Measurements from ENCODE around the gene TAMALIN. TPM values are rescaled to one million over a fixed set of nuclear protein-coding genes. Genes with fewer than 3 reads are reported as not detected.

The TAMALIN gene
- total RNA-seq, 1 experiment from 2014 or later: 1.2 TPM

DNA sequence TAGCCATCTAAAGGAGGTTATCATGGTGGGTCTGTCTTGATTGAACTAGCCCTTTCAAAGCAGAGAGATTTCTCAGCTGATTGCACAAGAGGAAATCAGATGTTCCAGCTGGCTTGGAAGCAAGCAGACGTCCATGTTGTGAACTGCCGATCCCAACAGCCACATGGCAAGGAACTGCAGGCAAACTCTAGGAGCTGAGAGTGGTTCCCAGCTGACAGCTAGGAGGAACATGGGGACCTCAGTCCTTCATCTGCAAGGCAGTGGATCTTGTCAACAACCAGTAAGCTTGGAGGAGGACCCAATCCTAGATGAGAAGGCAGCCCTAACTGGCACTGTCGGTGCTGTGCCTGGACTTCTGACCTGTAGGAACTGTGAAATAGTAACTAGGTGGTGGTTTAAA, 47.5 kb upstream of the TAMALIN start:
- no peak for DNase-seq
- no peaks in the 10 kb centered on the region for H3K9me3 Mint-ChIP-seq

More for the DNA sequence above, 47.5 kb upstream of the TAMALIN start:
- H3K4ac ChIP-seq (ENCODE audit: low read depth, low read length): no peak overlapping the region
- H3T11ph ChIP-seq (ENCODE audit: low read length): no peak overlapping the region
- peak overlapping the region in 1 of 3 experiments; percentile 28; a peak in 1 of 7 replicates for H3K27ac Mint-ChIP-seq
- no peaks in the 10 kb centered on the region for H3K23me2 ChIP-seq (ENCODE audit: insufficient read length, low read depth, low read length, poor library complexity, severe bottlenecking)
- H2AFZ ChIP-seq (ENCODE audit: low read length): no peak overlapping the region
- H3K36me3 Mint-ChIP-seq (ENCODE audit: insufficient read depth in 1 of 3, low read depth in 3 of 3): peaks cover 2 to 32% (median 2%) of the 10 kb centered on the region in 3 experiments; a peak in 5 of 7 replicates
- H4K20me1 ChIP-seq (ENCODE audit: control insufficient read depth, insufficient read depth, insufficient read length): no peaks in the 10 kb centered on the region
- no peak overlapping the region for H4K5ac ChIP-seq (ENCODE audit: insufficient read length, low read depth, low read length)
- H3K23ac ChIP-seq (ENCODE audit: insufficient read length, low read depth, low read length): no peak overlapping the region
- no peak overlapping the region for H4K91ac ChIP-seq (ENCODE audit: insufficient read length, low read depth, low read length)
- no peak overlapping the region for H4K8ac ChIP-seq (replicated peaks; ENCODE audit: insufficient read length, low read depth, low read length)
- H3K56ac ChIP-seq (ENCODE audit: insufficient read length, low read depth, low read length): no peak overlapping the region
- H3K27me3 ChIP-seq (ENCODE audit: insufficient read depth, low read length): no peaks in the 10 kb centered on the region
- no peak overlapping the region for H2AK5ac ChIP-seq (ENCODE audit: insufficient read length, low read length)
- no peaks in the 10 kb centered on the region; the same call in 1 of the 2 replicates for H3K27me3 Mint-ChIP-seq (ENCODE audit: low read depth)
- TF ChIP-seq CTCF (conservative IDR thresholded peaks at IDR 0.05): no peak
- H3K27ac ChIP-seq (ENCODE audit: insufficient read length, low read depth, low read length): no peak overlapping the region
- H3K4me3 Mint-ChIP-seq: no peak overlapping the region
- no peak overlapping the region for H3K14ac ChIP-seq (ENCODE audit: insufficient read depth, low read length)
- no peaks in the 10 kb centered on the region for H3K79me1 ChIP-seq (ENCODE audit: insufficient read depth, low read depth, low read length, poor library complexity, severe bottlenecking)
- H2BK20ac ChIP-seq (ENCODE audit: low read depth, low read length, poor library complexity, severe bottlenecking): no peak overlapping the region
- no peak overlapping the region for H3K4me2 ChIP-seq (ENCODE audit: insufficient read depth, insufficient read length, low read length)
- H2BK120ac ChIP-seq (ENCODE audit: low read depth, low read length, poor library complexity, severe bottlenecking): no peak overlapping the region
- H2BK5ac ChIP-seq (ENCODE audit: insufficient read length, low read length): no peak overlapping the region
- no peak overlapping the region for H2BK12ac ChIP-seq (ENCODE audit: insufficient read length, low read depth, low read length)
- H3K9ac ChIP-seq (ENCODE audit: extremely low read depth, insufficient read length, low read length): no peak overlapping the region
- H2BK15ac ChIP-seq (ENCODE audit: low read depth, low read length): no peak overlapping the region
- H3K4me1 Mint-ChIP-seq: peaks cover 0 to 2% of the 10 kb centered on the region in 2 experiments; a peak in 1 of 4 replicates
- no peak overlapping the region for H3K18ac ChIP-seq (ENCODE audit: insufficient read length, low read depth, low read length)
- H3K9me3 ChIP-seq (ENCODE audit: control insufficient read depth, low read depth, low read length): no peaks in the 10 kb centered on the region
- H3K79me2 ChIP-seq (ENCODE audit: insufficient read depth, low read length): no peaks in the 10 kb centered on the region; the same call in 1 of the 2 replicates
- no peaks in the 10 kb centered on the region for H3K4me1 ChIP-seq (ENCODE audit: insufficient read depth, low read length)
- no CpG with 5 or more reads among the region's 3 CpGs for WGBS (ENCODE audit: extremely low coverage, insufficient read length, low lambda C conversion rate)
